ENCODE data around the gene CFAP74. TPM values are rescaled to one million over a fixed set of nuclear protein-coding genes. Genes with fewer than 3 reads are reported as not detected.

Gene CFAP74
- total and polyA plus RNA-seq, 2 of the 4 experiments (the other 2 are of a cell fraction), result not detected

DNA sequence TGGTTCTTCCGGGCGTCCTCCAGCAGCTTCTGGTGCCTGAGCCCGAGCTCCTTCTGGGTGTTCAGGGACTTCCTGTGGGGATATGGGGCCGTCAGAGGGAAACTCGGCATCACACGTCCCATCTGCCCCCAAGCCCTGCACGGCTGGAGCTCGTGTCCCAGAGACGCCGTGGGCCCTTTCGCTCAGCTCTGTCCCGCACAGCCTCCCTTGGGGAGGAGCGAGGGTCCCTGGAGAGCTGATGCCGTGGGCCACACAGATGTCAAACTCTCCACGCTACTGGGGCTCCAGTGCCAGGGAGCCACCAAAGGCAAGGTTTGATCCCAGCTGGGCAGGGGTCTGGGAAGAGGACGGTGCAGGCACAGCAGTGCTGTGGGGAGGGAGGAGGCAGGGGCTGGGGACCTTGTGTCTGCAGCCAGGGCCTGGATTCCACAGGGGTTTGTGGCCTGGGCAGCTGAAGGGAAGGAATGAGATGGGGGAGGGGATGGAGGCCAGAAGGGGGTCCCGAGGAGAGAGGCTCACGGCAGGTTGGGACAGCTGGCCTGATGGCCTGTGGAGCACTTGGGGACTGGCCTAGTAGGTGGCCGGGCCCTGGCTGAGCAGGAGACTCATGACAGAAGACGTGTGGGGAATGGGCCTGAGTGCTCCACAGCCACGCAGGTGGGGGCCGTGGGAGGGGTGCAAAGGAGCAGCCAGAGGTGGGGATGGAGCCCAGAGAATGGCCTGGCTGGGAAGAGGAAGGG lies 30.4 kb downstream of the CFAP74 start:
- POLR2A ChIA-PET (ENCODE audit: unreplicated experiment), result no interaction called here
- dilution Hi-C loops (cut with HindIII; ENCODE audit: low sequenced_read_pairs, unreplicated experiment) (no loop called here), in situ Hi-C loops (cut with MboI; ENCODE audit: low sequenced_read_pairs) (loop anchor here (25.0 kb wide), 1 partner anchor 389 kb away; no protein-coding TSS in a partner anchor), intact Hi-C loops (cut with micrococcal nuclease) (no loop called here)
- ATAC-seq (ENCODE audit: low read depth), result no peak
- Histone ChIP-seq H3K9me3 (ENCODE audit: control insufficient read depth, insufficient read depth, low read length) (peaks cover 1% of the 10 kb centered on the region; the same call in 1 of the 2 replicates), H3K36me3 (ENCODE audit: control insufficient read depth, insufficient read depth, low read length) (no peaks in the 10 kb centered on the region), H2AK9ac (replicated peaks; ENCODE audit: low read depth, low read length, poor library complexity) (no peak overlapping the region), H3K23ac (ENCODE audit: low read depth, low read length) (no peak overlapping the region), H2BK5ac (ENCODE audit: low read depth, low read length, poor library complexity, severe bottlenecking) (no peak overlapping the region), H3K4me1 (ENCODE audit: control insufficient read depth, insufficient read depth, low read length) (no peaks in the 10 kb centered on the region), H2BK120ac (ENCODE audit: low read depth, low read length) (no peak overlapping the region), H2AFZ (replicated peaks; ENCODE audit: low read length, poor library complexity) (no peak overlapping the region), H2AK5ac (ENCODE audit: low read depth, low read length) (no peak overlapping the region), H3K27me3 (ENCODE audit: control insufficient read depth, insufficient read depth, low read length) (peaks cover 17% of the 10 kb centered on the region; the same call in 1 of the 2 replicates), H3K4me2 (ENCODE audit: low read depth, low read length) (no peak overlapping the region), H3K27ac (ENCODE audit: insufficient read depth, low read length) (no peak overlapping the region), H2BK20ac (ENCODE audit: low read depth, low read length) (no peak overlapping the region), H3K56ac (ENCODE audit: extremely low read depth, insufficient read depth, low read length) (no peak overlapping the region), H3K79me1 (ENCODE audit: low read depth in 1 of 2, low read length in 2 of 2) (no peaks in the 10 kb centered on the region), H3K18ac (ENCODE audit: low read depth, low read length) (no peak overlapping the region), H3K9ac (ENCODE audit: low read depth, low read length) (no peak overlapping the region), H3K4me3 (ENCODE audit: insufficient read depth, low read depth, low read length) (no peak overlapping the region), H4K8ac (ENCODE audit: low read depth in 2 of 2, low read length in 2 of 2) (no peak overlapping the region), H2BK15ac (ENCODE audit: low read depth, low read length) (no peak overlapping the region), H4K91ac (ENCODE audit: insufficient read depth, low read depth, low read length) (no peak overlapping the region), H4K5ac (ENCODE audit: low read depth, low read length) (no peak overlapping the region), H3K14ac (replicated peaks; ENCODE audit: low read depth, low read length) (no peak overlapping the region), H3K4ac (ENCODE audit: low read depth, low read length) (no peak overlapping the region), H3K9me1 (ENCODE audit: insufficient read depth, low read length) (no peaks in the 10 kb centered on the region), H4K20me1 (ENCODE audit: insufficient read depth, low read length) (0 out of 2 replicates have a peak, but pooled peaks cover 6% of the 10 kb centered on the region)
- no TSS peak for BruUV-seq (replicated peaks)
- DNase-seq, result no peak
- 59% methylated on average over 18 of the region's 22 CpGs; no CpG with 5 or more reads in 1 of the 2 experiments for WGBS, 2 experiments (ENCODE audit: extremely low coverage in 2 of 2, insufficient read length in 1 of 2)
- TF ChIP-seq ELK1 (IDR thresholded peaks at IDR 0.05; ENCODE audit: borderline replicate concordance, low read depth, low read length) (no peak), RAD21 (IDR thresholded peaks at IDR 0.05; ENCODE audit: low read length) (no peak), FOS (IDR thresholded peaks at IDR 0.05; ENCODE audit: low read depth, low read length) (no peak), MAFK (IDR thresholded peaks at IDR 0.05; ENCODE audit: low read depth, low read length) (no peak), POLR2A (IDR thresholded peaks at IDR 0.05; ENCODE audit: low read depth, low read length) (no peak), MAZ (IDR thresholded peaks at IDR 0.05; ENCODE audit: borderline replicate concordance, low read depth, low read length) (no peak), NFE2L2 (IDR thresholded peaks at IDR 0.05; ENCODE audit: low read depth, low read length) (no peak), SMC3 (IDR thresholded peaks at IDR 0.05; ENCODE audit: low read depth, low read length) (no peak), RFX5 (IDR thresholded peaks at IDR 0.05; ENCODE audit: low read depth, low read length) (no peak), CHD1 (IDR thresholded peaks at IDR 0.05; ENCODE audit: low read depth, low read length) (no peak), MXI1 (IDR thresholded peaks at IDR 0.05; ENCODE audit: borderline replicate concordance, low read depth, low read length) (no peak), CEBPB (IDR thresholded peaks at IDR 0.05; ENCODE audit: low read depth, low read length) (no peak), BHLHE40 (IDR thresholded peaks at IDR 0.05; ENCODE audit: low read depth, low read length) (no peak), USF2 (IDR thresholded peaks at IDR 0.05; ENCODE audit: low read depth, low read length) (no peak), RCOR1 (IDR thresholded peaks at IDR 0.05; ENCODE audit: insufficient replicate concordance, low read length) (no peak)
- TF ChIP-seq, protein P1, sequence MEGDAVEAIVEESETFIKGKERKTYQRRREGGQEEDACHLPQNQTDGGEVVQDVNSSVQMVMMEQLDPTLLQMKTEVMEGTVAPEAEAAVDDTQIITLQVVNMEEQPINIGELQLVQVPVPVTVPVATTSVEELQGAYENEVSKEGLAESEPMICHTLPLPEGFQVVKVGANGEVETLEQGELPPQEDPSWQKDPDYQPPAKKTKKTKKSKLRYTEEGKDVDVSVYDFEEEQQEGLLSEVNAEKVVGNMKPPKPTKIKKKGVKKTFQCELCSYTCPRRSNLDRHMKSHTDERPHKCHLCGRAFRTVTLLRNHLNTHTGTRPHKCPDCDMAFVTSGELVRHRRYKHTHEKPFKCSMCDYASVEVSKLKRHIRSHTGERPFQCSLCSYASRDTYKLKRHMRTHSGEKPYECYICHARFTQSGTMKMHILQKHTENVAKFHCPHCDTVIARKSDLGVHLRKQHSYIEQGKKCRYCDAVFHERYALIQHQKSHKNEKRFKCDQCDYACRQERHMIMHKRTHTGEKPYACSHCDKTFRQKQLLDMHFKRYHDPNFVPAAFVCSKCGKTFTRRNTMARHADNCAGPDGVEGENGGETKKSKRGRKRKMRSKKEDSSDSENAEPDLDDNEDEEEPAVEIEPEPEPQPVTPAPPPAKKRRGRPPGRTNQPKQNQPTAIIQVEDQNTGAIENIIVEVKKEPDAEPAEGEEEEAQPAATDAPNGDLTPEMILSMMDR (conservative IDR thresholded peaks at IDR 0.05; ENCODE audit: low read depth, low read length), result no peak
- CTCF ChIA-PET, result no interaction called here
